ENCODE measurements around the gene OTOGL. TPM values are rescaled to one million over a fixed set of nuclear protein-coding genes. Genes with fewer than 3 reads are reported as not detected.

The OTOGL gene
- total RNA-seq, 1 experiment from 2014 or later, result not detected

- Histone ChIP-seq H3F3A (ENCODE audit: insufficient read depth, low read depth) (no peaks in the 10 kb centered on the region), H3K36me3 (ENCODE audit: low read depth) (no peaks in the 10 kb centered on the region), H3K4me1 (replicated peaks; ENCODE audit: insufficient read depth) (no peaks in the 10 kb centered on the region), H3K4me2 (no peak overlapping the region), H3K79me2 (ENCODE audit: low read depth) (no peaks in the 10 kb centered on the region), H3K9me2 (ENCODE audit: insufficient read depth) (no peaks in the 10 kb centered on the region; the same call in 1 of the 2 replicates), H4K20me1 (ENCODE audit: insufficient read depth) (no peaks in the 10 kb centered on the region), H3K9me3 (ENCODE audit: insufficient read depth, low read depth) (no peaks in the 10 kb centered on the region), H2AFZ (no peak overlapping the region), H3K4me3 (no peak overlapping the region), H3K27ac (no peak overlapping the region), H3K27me3 (ENCODE audit: insufficient read depth, low read depth) (no peaks in the 10 kb centered on the region)
- no TSS peak for BruUV-seq (replicated peaks)
- ChIA-PET CTCF (no interaction called here), POLR2A (ENCODE audit: unreplicated experiment) (no interaction called here)
- intact Hi-C loops (cut with micrococcal nuclease; ENCODE audit: unreplicated experiment), result no loop called here
- DNase-seq, result no peak
- TF ChIP-seq CTCF (conservative IDR thresholded peaks at IDR 0.05), result no peak
- no peak for TF ChIP-seq EZH2 (IDR thresholded peaks at IDR 0.05; ENCODE audit: low read depth)
Measured at GRCh38 chr12:80059102-80059501, 40.2 kb upstream of the OTOGL start.

GRCh38 chr12:80059875-80060274 lies 39.5 kb upstream of the OTOGL start:
- BruUV-seq (replicated peaks), result no TSS peak
- no peak for DNase-seq
- no peak for TF ChIP-seq CTCF (conservative IDR thresholded peaks at IDR 0.05)
- TF ChIP-seq EZH2 (IDR thresholded peaks at IDR 0.05; ENCODE audit: low read depth), result no peak
- Histone ChIP-seq H3K79me2 (ENCODE audit: low read depth) (no peaks in the 10 kb centered on the region), H3K9me3 (ENCODE audit: insufficient read depth, low read depth) (no peaks in the 10 kb centered on the region), H3K4me1 (replicated peaks; ENCODE audit: insufficient read depth) (no peaks in the 10 kb centered on the region), H3K36me3 (ENCODE audit: low read depth) (no peaks in the 10 kb centered on the region), H3K4me2 (no peak overlapping the region), H3K27me3 (ENCODE audit: insufficient read depth, low read depth) (no peaks in the 10 kb centered on the region), H4K20me1 (ENCODE audit: insufficient read depth) (no peaks in the 10 kb centered on the region), H3K27ac (no peak overlapping the region), H2AFZ (no peak overlapping the region), H3K4me3 (no peak overlapping the region), H3K9me2 (ENCODE audit: insufficient read depth) (no peaks in the 10 kb centered on the region; the same call in 1 of the 2 replicates), H3F3A (ENCODE audit: insufficient read depth, low read depth) (no peaks in the 10 kb centered on the region)
- ChIA-PET CTCF (no interaction called here), POLR2A (ENCODE audit: unreplicated experiment) (no interaction called here)
- intact Hi-C loops (cut with micrococcal nuclease; ENCODE audit: unreplicated experiment), result no loop called here

GRCh38 chr12:80064269-80064668 lies 35.1 kb upstream of the OTOGL start:
- no peak for TF ChIP-seq CTCF (conservative IDR thresholded peaks at IDR 0.05)
- no peak for TF ChIP-seq EZH2 (IDR thresholded peaks at IDR 0.05; ENCODE audit: low read depth)
- BruUV-seq (replicated peaks), result no TSS peak
- no peak for DNase-seq
- Histone ChIP-seq H3K9me2 (ENCODE audit: insufficient read depth) (no peaks in the 10 kb centered on the region), H3K36me3 (ENCODE audit: low read depth) (no peaks in the 10 kb centered on the region), H3F3A (ENCODE audit: insufficient read depth, low read depth) (no peaks in the 10 kb centered on the region), H2AFZ (no peak overlapping the region), H3K4me3 (no peak overlapping the region), H3K27me3 (ENCODE audit: insufficient read depth, low read depth) (no peaks in the 10 kb centered on the region), H3K79me2 (ENCODE audit: low read depth) (no peaks in the 10 kb centered on the region), H4K20me1 (ENCODE audit: insufficient read depth) (no peaks in the 10 kb centered on the region), H3K27ac (no peak overlapping the region), H3K4me2 (no peak overlapping the region), H3K4me1 (replicated peaks; ENCODE audit: insufficient read depth) (no peaks in the 10 kb centered on the region), H3K9me3 (ENCODE audit: insufficient read depth, low read depth) (no peaks in the 10 kb centered on the region)
- POLR2A ChIA-PET (ENCODE audit: unreplicated experiment), result no interaction called here
- CTCF ChIA-PET, result no interaction called here
- intact Hi-C loops (cut with micrococcal nuclease; ENCODE audit: unreplicated experiment), result no loop called here
